Measurements from ENCODE around the gene RAB11B. TPM values are rescaled to one million over a fixed set of nuclear protein-coding genes. Genes with fewer than 3 reads are reported as not detected.

Gene RAB11B
- total and polyA plus RNA-seq, 2 experiments from 2014 or later: 51.7 to 286 TPM

DNA sequence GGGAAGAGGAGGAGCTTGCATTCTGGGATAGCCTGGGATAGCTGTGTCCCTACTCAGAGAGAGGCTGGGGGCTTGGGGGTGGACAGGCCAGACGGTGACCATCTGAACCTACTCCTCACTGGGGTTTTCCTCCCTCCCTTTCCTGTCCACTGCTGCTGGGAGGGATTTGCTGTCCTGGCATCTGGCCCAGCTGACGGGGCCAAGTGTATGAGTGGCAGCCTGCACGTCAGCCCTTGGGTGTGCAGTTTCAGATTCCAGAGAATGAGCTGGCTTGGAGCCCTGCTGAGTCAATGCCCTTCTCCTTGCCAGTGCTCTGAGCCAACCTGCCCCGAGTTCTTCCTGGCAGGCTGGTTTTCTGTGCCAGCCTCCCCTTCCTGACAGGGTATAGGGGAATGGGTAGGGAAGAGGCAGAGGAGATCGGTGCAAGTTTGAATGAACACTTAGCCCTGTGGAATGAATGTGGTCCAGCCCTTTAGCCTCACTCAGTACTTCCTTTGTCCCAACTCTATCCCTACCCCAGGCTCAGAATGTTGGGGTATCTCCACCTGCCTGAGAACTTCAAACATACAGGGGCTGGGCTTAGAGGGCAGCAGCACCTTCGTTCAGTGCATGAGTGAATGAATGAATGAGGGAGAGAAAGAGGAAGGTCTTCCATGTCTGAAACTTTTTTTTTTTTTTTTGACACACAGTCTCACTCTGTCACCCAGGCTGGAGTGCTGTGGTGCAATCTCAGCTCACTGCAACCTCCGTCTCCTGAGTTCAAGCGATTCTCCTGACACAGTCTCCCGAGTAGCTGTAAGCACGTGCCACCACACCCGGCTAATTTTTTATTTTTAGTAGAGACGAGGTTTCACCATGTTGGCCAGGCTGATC is 28.0 kb upstream of the RAB11B start:
- peak; percentile 89 to 99 for DNase-seq (ENCODE audit: low read depth in 1 of 2, low spot score in 1 of 2)
- Histone ChIP-seq H3K36me3 (no peaks in the 10 kb centered on the region), H3K27me3 (peaks cover 3% of the 10 kb centered on the region), H3K27ac (peak overlapping the region; percentile 30), H3K4me3 (no peak overlapping the region), H3K4me1 (ENCODE audit: low read depth) (peaks cover 7% of the 10 kb centered on the region), H3K9me3 (ENCODE audit: low read depth) (no peaks in the 10 kb centered on the region)
- TF ChIP-seq, protein P1, sequence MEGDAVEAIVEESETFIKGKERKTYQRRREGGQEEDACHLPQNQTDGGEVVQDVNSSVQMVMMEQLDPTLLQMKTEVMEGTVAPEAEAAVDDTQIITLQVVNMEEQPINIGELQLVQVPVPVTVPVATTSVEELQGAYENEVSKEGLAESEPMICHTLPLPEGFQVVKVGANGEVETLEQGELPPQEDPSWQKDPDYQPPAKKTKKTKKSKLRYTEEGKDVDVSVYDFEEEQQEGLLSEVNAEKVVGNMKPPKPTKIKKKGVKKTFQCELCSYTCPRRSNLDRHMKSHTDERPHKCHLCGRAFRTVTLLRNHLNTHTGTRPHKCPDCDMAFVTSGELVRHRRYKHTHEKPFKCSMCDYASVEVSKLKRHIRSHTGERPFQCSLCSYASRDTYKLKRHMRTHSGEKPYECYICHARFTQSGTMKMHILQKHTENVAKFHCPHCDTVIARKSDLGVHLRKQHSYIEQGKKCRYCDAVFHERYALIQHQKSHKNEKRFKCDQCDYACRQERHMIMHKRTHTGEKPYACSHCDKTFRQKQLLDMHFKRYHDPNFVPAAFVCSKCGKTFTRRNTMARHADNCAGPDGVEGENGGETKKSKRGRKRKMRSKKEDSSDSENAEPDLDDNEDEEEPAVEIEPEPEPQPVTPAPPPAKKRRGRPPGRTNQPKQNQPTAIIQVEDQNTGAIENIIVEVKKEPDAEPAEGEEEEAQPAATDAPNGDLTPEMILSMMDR (IDR thresholded peaks at IDR 0.05; ENCODE audit: low read depth, low read length): no peak

DNA sequence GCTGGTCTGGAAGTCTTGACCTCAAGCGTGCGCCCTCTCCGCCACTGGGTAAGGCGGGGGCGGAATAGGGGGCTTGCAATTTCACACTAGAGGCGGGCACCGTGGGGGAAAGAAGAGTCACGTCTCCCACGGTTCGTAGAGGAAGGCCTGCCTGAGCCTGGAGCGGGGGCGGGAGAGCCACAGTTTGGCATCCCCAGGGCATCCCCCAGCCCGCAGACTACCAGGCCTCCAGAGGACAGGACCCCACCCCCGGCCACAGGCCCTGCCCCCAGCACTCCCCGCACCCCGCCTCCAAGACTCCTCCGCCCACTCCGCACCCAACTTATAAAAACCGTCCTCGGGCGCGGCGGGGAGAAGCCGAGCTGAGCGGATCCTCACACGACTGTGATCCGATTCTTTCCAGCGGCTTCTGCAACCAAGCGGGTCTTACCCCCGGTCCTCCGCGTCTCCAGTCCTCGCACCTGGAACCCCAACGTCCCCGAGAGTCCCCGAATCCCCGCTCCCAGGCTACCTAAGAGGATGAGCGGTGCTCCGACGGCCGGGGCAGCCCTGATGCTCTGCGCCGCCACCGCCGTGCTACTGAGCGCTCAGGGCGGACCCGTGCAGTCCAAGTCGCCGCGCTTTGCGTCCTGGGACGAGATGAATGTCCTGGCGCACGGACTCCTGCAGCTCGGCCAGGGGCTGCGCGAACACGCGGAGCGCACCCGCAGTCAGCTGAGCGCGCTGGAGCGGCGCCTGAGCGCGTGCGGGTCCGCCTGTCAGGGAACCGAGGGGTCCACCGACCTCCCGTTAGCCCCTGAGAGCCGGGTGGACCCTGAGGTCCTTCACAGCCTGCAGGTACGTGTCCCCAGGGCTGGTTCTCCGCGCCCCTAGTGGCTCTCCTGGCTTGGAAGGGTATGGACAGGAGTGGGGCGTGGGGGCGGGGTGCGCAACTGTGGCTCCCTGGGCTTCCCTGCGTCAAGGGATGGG is 26.1 kb upstream of the RAB11B start, which contains the start of gene ANGPTL4:
Gene ANGPTL4 (plus strand): TSS at position 353 of the 969 bp plus-strand sequence. CDS start 167 bp downstream, at position 520.
- peaks cover 3% of the 10 kb centered on the region for H3K27me3 ChIP-seq
- TF ChIP-seq, protein P1 (IDR thresholded peaks at IDR 0.05; ENCODE audit: low read depth, low read length): peak; percentile 29
- H3K4me3 ChIP-seq: peak within 1 kb of the TSS; percentile 41
- peaks cover 11% of the 10 kb centered on the region for H3K4me1 ChIP-seq (ENCODE audit: low read depth)
- no peaks in the 10 kb centered on the region for H3K36me3 ChIP-seq
- H3K27ac ChIP-seq: no peak within 1 kb of the TSS
- H3K9me3 ChIP-seq (ENCODE audit: low read depth): no peaks in the 10 kb centered on the region
- peak; percentile 66 to 92 for DNase-seq (ENCODE audit: low read depth in 1 of 2, low spot score in 1 of 2)

DNA sequence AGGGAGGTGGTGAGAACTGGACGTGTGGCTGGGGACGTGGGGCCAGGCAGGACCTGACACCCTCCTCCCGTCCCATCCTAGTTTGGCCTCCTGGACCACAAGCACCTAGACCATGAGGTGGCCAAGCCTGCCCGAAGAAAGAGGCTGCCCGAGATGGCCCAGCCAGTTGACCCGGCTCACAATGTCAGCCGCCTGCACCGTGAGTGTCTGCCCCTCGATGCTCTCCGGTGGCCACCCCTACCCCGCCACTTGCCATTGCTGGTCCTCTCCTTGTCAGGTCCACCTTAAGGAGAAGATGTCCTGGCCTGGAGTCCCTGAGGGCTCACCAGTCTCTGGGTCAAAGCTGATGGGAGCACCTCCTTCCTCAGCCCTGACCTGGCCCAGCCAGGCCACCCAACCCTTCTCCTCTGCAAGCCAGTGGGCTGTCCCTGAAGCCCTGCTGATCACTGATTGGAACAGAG is 24.0 kb upstream of the RAB11B start:
- H3K4me1 ChIP-seq (ENCODE audit: low read depth): peaks cover 11% of the 10 kb centered on the region
- H3K9me3 ChIP-seq (ENCODE audit: low read depth): no peaks in the 10 kb centered on the region
- peaks cover 3% of the 10 kb centered on the region for H3K27me3 ChIP-seq
- H3K36me3 ChIP-seq: no peaks in the 10 kb centered on the region
- DNase-seq (ENCODE audit: low read depth in 1 of 2, low spot score in 1 of 2): peak in 1 of 2 donors; percentile 26
- TF ChIP-seq, protein P1 (IDR thresholded peaks at IDR 0.05; ENCODE audit: low read depth, low read length): no peak
- H3K27ac ChIP-seq: no peak overlapping the region
- no peak overlapping the region for H3K4me3 ChIP-seq

DNA sequence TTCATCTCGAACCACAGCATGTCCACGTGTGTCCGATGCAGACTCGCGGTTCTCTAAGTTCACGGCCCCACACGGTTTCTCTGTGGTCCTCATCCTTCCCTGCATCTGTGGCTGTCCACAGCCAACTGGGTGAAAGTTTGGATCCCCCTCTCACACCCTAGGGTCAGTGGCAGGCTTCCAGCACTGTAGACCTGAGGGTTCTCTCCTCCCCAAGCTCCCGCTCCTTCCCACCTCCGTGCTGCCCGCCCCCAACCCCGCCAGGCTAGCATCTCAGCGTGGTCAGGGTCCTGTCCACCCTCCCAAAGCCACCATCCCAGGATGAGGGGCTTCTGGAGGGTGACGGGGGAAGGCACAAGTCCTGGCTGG is 23.2 kb upstream of the RAB11B start:
- TF ChIP-seq, protein P1 (IDR thresholded peaks at IDR 0.05; ENCODE audit: low read depth, low read length): no peak
- Histone ChIP-seq H3K27me3 (peaks cover 3% of the 10 kb centered on the region), H3K4me3 (no peak overlapping the region), H3K36me3 (no peaks in the 10 kb centered on the region), H3K27ac (no peak overlapping the region), H3K4me1 (ENCODE audit: low read depth) (peaks cover 7% of the 10 kb centered on the region), H3K9me3 (ENCODE audit: low read depth) (no peaks in the 10 kb centered on the region)
- peak in 1 of 2 donors; percentile 95 for DNase-seq (ENCODE audit: low read depth in 1 of 2, low spot score in 1 of 2)

DNA sequence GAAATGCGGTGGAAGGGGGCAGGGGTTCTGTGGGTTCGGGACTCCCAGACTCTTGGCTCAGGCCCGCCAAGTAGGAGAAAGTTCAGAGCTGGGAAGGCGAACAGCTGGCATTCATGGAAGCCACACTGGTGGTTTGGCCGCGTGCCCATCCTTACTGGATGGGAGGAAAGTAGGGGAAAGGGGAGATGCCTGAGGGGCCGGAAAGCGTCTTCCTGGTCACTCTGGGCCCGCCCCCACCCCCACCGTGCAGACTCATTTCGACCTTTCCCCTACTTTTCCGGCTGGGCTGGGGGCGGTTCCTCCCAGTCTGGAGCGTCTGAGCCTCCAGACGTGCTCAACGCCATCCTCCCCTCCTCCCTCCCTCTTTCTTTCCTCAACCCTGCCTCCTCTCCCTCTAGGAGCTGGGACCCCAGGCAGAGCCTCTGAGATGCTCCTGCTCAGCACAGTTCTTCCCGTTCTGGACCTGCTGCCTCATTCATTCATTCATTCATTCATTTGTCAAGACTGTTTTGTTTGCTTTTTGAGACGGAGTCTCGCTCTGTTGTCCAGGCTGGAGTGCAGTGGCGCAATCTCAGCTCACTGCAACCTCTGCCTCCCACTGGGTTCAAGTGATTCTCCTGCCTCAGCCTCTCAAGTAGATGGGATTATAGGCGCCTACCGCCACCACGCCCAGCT is 22.7 kb upstream of the RAB11B start:
- H3K4me3 ChIP-seq: no peak overlapping the region
- H3K4me1 ChIP-seq (ENCODE audit: low read depth): peaks cover 4% of the 10 kb centered on the region
- H3K27ac ChIP-seq: no peak overlapping the region

More for the DNA sequence above, 22.7 kb upstream of the RAB11B start:
- H3K27me3 ChIP-seq: peaks cover 3% of the 10 kb centered on the region
- peak; percentile 60 to 100 for DNase-seq (ENCODE audit: low read depth in 1 of 2, low spot score in 1 of 2)
- H3K36me3 ChIP-seq: no peaks in the 10 kb centered on the region
- TF ChIP-seq, protein P1 (IDR thresholded peaks at IDR 0.05; ENCODE audit: low read depth, low read length): no peak
- H3K9me3 ChIP-seq (ENCODE audit: low read depth): no peaks in the 10 kb centered on the region
